ENCODE measurements around the gene TFAP2E. TPM values are rescaled to one million over a fixed set of nuclear protein-coding genes. Genes with fewer than 3 reads are reported as not detected.

Gene TFAP2E
- total RNA-seq, 2 donors from 2014 or later: 3.2 to 4.5 TPM

- H3K4me1 Mint-ChIP-seq: peaks cover 46% of the 10 kb centered on the region
Measured at GRCh38 chr1:35560256-35561225, 12.6 kb upstream of the TFAP2E start.

DNA sequence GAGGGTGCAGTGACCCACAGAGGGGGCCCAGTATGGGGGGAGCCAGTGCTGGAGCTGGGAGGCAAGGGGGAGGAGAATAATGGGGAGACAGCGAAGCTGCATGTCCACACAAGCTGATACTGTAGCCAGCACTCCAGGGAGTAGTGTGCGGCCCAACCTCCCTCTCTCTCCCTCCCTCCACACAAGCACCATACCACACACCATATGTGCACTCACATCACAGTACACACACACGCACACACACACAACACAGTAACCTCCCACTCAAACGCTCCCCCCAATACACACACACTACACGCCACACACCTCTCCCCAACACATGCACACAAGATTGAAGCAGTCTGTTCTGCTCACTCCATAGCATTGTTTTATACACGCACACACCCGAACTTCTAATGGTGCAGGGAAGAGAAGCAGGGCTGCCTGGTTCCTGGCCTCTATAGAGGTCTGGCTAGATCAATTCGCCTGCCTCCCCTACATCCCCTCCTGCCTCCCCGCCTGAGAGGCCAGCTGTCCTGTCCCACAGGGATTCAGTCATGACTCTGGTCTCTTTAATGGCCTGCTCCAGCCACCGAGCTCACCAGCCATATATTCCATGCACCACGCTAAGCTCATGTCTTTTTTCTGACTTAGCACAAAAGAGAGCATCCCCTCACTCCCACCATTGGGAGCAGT lies 11.7 kb upstream of the TFAP2E start:
- Mint-ChIP-seq H3K4me3 (no peak overlapping the region), H3K4me1 (peaks cover 38% of the 10 kb centered on the region), H3K36me3 (ENCODE audit: low read depth) (peaks cover 2% of the 10 kb centered on the region), H3K27me3 (no peaks in the 10 kb centered on the region), H3K27ac (peak overlapping the region; percentile 51)
- no peak for ATAC-seq
- no peak for DNase-seq
- H3K9me3 ChIP-seq (ENCODE audit: control insufficient read depth, low read length, poor library complexity, severe bottlenecking): no peaks in the 10 kb centered on the region

More at GRCh38 chr1:35560256-35561225, 12.6 kb upstream of the TFAP2E start:
- Mint-ChIP-seq H3K27ac (peak overlapping the region; percentile 98), H3K27me3 (no peaks in the 10 kb centered on the region), H3K4me3 (no peak overlapping the region), H3K36me3 (ENCODE audit: low read depth) (peaks cover 2% of the 10 kb centered on the region)
- ATAC-seq: no peak
- no peak for DNase-seq
- no peaks in the 10 kb centered on the region for H3K9me3 ChIP-seq (ENCODE audit: control insufficient read depth, low read length, poor library complexity, severe bottlenecking)

DNA sequence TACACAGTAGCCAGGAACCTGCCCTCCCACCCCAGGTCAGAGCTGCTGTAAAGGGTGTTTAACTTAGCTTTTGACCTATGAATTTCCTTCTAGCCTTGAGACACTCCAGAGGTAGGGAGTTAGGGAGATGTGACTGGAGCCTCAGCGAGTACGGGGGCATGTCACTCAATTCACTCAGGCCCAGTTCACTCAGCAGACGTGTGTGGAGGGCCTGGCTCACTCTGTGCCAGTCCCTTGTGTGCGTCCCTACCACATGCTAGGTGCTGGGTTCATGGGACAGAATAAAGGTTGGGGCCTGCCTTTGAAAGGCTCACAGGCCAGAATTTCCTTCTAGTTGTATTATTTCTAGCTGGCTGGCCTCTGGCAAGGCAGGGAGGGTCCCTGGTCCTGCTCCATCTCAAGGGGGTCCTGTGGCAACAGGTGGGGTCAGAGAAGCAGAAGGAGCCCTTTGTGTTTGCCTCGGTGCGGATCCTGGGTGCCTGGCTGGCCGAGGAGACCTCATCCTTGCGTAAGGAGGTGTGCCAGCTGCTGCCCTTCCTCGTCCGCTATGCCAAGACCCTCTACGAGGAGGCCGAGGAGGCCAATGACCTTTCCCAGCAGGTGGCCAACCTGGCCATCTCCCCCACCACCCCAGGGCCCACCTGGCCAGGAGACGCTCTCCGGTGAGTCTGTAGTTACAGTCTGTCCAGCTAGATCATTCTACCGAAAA lies 11.0 kb upstream of the TFAP2E start:
- Mint-ChIP-seq H3K4me1 (peaks cover 35% of the 10 kb centered on the region), H3K27me3 (no peaks in the 10 kb centered on the region), H3K4me3 (no peak overlapping the region), H3K36me3 (ENCODE audit: low read depth) (peaks cover 2% of the 10 kb centered on the region), H3K27ac (peak overlapping the region; percentile 97)
- no peaks in the 10 kb centered on the region for H3K9me3 ChIP-seq (ENCODE audit: control insufficient read depth, low read length, poor library complexity, severe bottlenecking)
- no peak for DNase-seq
- ATAC-seq: no peak

GRCh38 chr1:35563166-35563565 lies 9.9 kb upstream of the TFAP2E start:
- H3K27me3 Mint-ChIP-seq: no peaks in the 10 kb centered on the region
- DNase-seq (no peak), ATAC-seq (no peak)
- peaks cover 33% of the 10 kb centered on the region for H3K4me1 Mint-ChIP-seq
- no peaks in the 10 kb centered on the region for H3K9me3 ChIP-seq (ENCODE audit: control insufficient read depth, low read length, poor library complexity, severe bottlenecking)
- H3K4me3 Mint-ChIP-seq: no peak overlapping the region
- peaks cover 2% of the 10 kb centered on the region for H3K36me3 Mint-ChIP-seq (ENCODE audit: low read depth)
- H3K27ac Mint-ChIP-seq: peak overlapping the region; percentile 97

- no peak overlapping the region for H3K4me3 Mint-ChIP-seq
Measured at GRCh38 chr1:35564037-35564883, 8.9 kb upstream of the TFAP2E start.

DNA sequence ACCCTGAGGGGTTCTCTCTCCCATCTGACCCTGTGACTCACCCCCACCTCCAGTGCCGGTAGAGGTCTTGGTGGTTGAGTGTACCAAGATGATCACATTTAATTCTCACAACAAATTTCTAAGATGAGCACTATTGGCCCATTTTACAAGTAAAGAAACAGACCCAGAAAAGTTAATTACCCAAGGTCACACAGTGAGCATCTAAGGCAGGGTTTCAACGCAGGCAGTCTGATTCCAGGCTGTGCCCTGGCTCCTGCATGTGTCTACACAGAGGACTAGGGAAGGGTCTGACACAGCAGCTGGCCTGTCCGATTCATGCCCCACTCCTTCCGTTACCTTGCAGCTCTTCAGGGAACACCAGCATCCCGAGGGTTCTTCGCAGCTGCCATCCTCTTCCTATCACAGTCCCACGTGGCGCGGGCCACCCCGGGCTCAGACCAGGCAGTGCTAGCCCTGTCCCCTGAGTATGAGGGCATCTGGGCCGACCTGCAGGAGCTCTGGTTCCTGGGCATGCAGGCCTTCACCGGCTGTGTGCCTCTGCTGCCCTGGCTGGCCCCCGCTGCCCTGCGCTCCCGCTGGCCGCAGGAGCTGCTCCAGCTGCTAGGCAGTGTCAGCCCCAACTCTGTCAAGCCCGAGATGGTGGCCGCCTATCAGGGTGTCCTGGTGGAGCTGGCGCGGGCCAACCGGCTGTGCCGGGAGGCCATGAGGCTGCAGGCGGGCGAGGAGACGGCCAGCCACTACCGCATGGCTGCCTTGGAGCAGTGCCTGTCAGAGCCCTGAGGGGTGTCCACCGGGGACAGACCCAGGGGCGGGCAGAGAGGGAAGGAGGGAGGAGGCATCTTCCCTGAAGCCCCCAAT lies 8.0 kb upstream of the TFAP2E start:
- no peaks in the 10 kb centered on the region for H3K27me3 Mint-ChIP-seq
- H3K4me1 Mint-ChIP-seq: peaks cover 30% of the 10 kb centered on the region
- ATAC-seq (no peak), DNase-seq (no peak)
- H3K4me3 Mint-ChIP-seq: no peak overlapping the region
- H3K36me3 Mint-ChIP-seq (ENCODE audit: low read depth): peaks cover 2% of the 10 kb centered on the region
- no peaks in the 10 kb centered on the region for H3K9me3 ChIP-seq (ENCODE audit: control insufficient read depth, low read length, poor library complexity, severe bottlenecking)
- H3K27ac Mint-ChIP-seq: peak overlapping the region; percentile 97

More at GRCh38 chr1:35564037-35564883, 8.9 kb upstream of the TFAP2E start:
- H3K9me3 ChIP-seq (ENCODE audit: control insufficient read depth, low read length, poor library complexity, severe bottlenecking): no peaks in the 10 kb centered on the region
- no peaks in the 10 kb centered on the region for H3K27me3 Mint-ChIP-seq
- peak overlapping the region; percentile 97 for H3K27ac Mint-ChIP-seq
- peaks cover 2% of the 10 kb centered on the region for H3K36me3 Mint-ChIP-seq (ENCODE audit: low read depth)
- peaks cover 36% of the 10 kb centered on the region for H3K4me1 Mint-ChIP-seq
- ATAC-seq (peak; percentile 72), DNase-seq (peak; percentile 61 to 76 (median 61))

DNA sequence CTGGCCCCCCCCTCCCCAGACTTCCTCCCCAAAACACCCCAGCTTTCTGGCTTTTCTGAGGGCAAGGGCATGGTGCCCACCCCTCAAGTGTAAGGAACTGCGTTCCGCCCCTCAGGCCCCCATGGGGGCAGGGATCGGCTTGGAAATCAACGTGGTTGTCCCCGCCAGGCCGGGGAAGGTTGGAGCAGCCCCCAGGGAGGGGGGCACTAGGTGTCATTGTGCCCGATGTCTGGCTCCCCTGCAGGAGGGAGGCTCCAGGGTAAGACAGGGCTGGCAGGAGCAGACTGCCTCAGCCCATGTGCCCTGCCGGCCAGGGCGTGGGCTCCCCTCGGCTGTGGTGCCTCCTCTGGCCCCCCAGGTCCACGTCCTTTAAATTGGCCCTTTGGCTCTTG lies 7.4 kb upstream of the TFAP2E start:
- Mint-ChIP-seq H3K4me3 (no peak overlapping the region), H3K36me3 (ENCODE audit: low read depth) (peaks cover 2% of the 10 kb centered on the region)

GRCh38 chr1:35567947-35568558 lies 5.1 kb upstream of the TFAP2E start:
- DNase-seq: no peak

More for the DNA sequence above, 7.4 kb upstream of the TFAP2E start:
- H3K27me3 Mint-ChIP-seq: no peaks in the 10 kb centered on the region
- no peak for DNase-seq
- H3K27ac Mint-ChIP-seq: no peak overlapping the region
- H3K4me1 Mint-ChIP-seq: peaks cover 30% of the 10 kb centered on the region
- ATAC-seq: no peak
- no peaks in the 10 kb centered on the region for H3K9me3 ChIP-seq (ENCODE audit: control insufficient read depth, low read length, poor library complexity, severe bottlenecking)

GRCh38 chr1:35568975-35569395 lies 4.1 kb upstream of the TFAP2E start:
- ATAC-seq (peak; percentile 67), DNase-seq (peak; percentile 33 to 50 (median 36))
- no peak overlapping the region for H3K27ac Mint-ChIP-seq
- peaks cover 16% of the 10 kb centered on the region for H3K4me1 Mint-ChIP-seq
- H3K36me3 Mint-ChIP-seq (ENCODE audit: low read depth): no peaks in the 10 kb centered on the region
- no peaks in the 10 kb centered on the region for H3K9me3 ChIP-seq (ENCODE audit: control insufficient read depth, low read length, poor library complexity, severe bottlenecking)
- H3K4me3 Mint-ChIP-seq: peak overlapping the region; percentile 49
- H3K27me3 Mint-ChIP-seq: no peaks in the 10 kb centered on the region

More at GRCh38 chr1:35567947-35568558, 5.1 kb upstream of the TFAP2E start:
- no peaks in the 10 kb centered on the region for H3K27me3 Mint-ChIP-seq
- H3K36me3 Mint-ChIP-seq (ENCODE audit: low read depth): no peaks in the 10 kb centered on the region
- H3K4me3 Mint-ChIP-seq: no peak overlapping the region
- no peak for ATAC-seq
- H3K9me3 ChIP-seq (ENCODE audit: control insufficient read depth, low read length, poor library complexity, severe bottlenecking): no peaks in the 10 kb centered on the region
- peaks cover 18% of the 10 kb centered on the region for H3K4me1 Mint-ChIP-seq
- H3K27ac Mint-ChIP-seq: peak overlapping the region; percentile 4

GRCh38 chr1:35569936-35570335 lies 3.2 kb upstream of the TFAP2E start:
- DNase-seq: no peak
- H3K4me3 Mint-ChIP-seq: no peak overlapping the region
- no peaks in the 10 kb centered on the region for H3K36me3 Mint-ChIP-seq (ENCODE audit: low read depth)
- peaks cover 8% of the 10 kb centered on the region for H3K4me1 Mint-ChIP-seq
- ATAC-seq: no peak
- no peak overlapping the region for H3K27ac Mint-ChIP-seq
- no peaks in the 10 kb centered on the region for H3K9me3 ChIP-seq (ENCODE audit: control insufficient read depth, low read length, poor library complexity, severe bottlenecking)
- no peaks in the 10 kb centered on the region for H3K27me3 Mint-ChIP-seq

GRCh38 chr1:35570589-35571137 lies 2.5 kb upstream of the TFAP2E start:
- peaks cover 3% of the 10 kb centered on the region for H3K36me3 Mint-ChIP-seq (ENCODE audit: low read depth)
- H3K9me3 ChIP-seq (ENCODE audit: control insufficient read depth, low read length, poor library complexity, severe bottlenecking): no peaks in the 10 kb centered on the region
- no peak overlapping the region for H3K4me3 Mint-ChIP-seq
- DNase-seq: no peak
- ATAC-seq: no peak
- H3K27me3 Mint-ChIP-seq: no peaks in the 10 kb centered on the region
- H3K4me1 Mint-ChIP-seq: peaks cover 12% of the 10 kb centered on the region
- H3K27ac Mint-ChIP-seq: peak overlapping the region; percentile 6

All from T-helper 17 cell (primary cell).